Hepatocyte (in vitro differentiated cells): ENCODE data around the gene CGB1. TPM values are rescaled to one million over a fixed set of nuclear protein-coding genes. Genes with fewer than 3 reads are reported as not detected.

Experiments
- DNase-seq: peaks from one replicate; pipeline ENCODE4 v3.0.0-alpha.2; 2016; ENCODE audit warnings: low spot score
- H2AFZ ChIP-seq: fragments of 200-600 bp; sonication (generic); 2 replicates; pipeline ENCODE4 v1.6.0; 2016; ENCODE audit warnings: antibody characterized with exemption, mild to moderate bottlenecking
- H3K27ac ChIP-seq: fragments of 200-600 bp; sonication (generic); 2 replicates; pipeline ENCODE4 v1.5.1; 2016; ENCODE audit warnings: mild to moderate bottlenecking
- H3K27me3 ChIP-seq: fragments of 200-600 bp; sonication (generic); 2 replicates; pipeline ENCODE4 v1.6.1; 2016
- H3K36me3 ChIP-seq: fragments of 200-600 bp; sonication (generic); replicated peaks from 2 replicates; pipeline ENCODE4 v1.5.1; 2016; ENCODE audit warnings: low read depth; ENCODE audit not compliant: insufficient read depth
- H3K4me1 ChIP-seq: fragments of 200-600 bp; sonication (generic); 2 replicates; pipeline ENCODE4 v1.5.1; 2016; ENCODE audit warnings: mild to moderate bottlenecking, moderate library complexity; ENCODE audit not compliant: insufficient read depth
- H3K4me2 ChIP-seq: fragments of 200-600 bp; sonication (generic); 2 replicates; pipeline ENCODE4 v1.6.0; 2016
- H3K4me3 ChIP-seq: fragments of 200-600 bp; sonication (generic); 2 replicates; pipeline ENCODE4 v1.5.1; 2016; ENCODE audit warnings: mild to moderate bottlenecking
- H3K79me2 ChIP-seq: fragments of 200-600 bp; sonication (generic); 2 replicates; pipeline ENCODE4 v1.6.0; 2017; ENCODE audit warnings: mild to moderate bottlenecking
- H3K9me2 ChIP-seq: fragments of 200-600 bp; sonication (generic); replicated peaks from 2 replicates; pipeline ENCODE4 v1.6.0; 2017; ENCODE audit warnings: mild to moderate bottlenecking; ENCODE audit not compliant: insufficient read depth
- H3K9me3 ChIP-seq: fragments of 200-600 bp; sonication (generic); 2 replicates; pipeline ENCODE4 v1.5.1; 2016; ENCODE audit warnings: low read depth, mild to moderate bottlenecking
- H4K20me1 ChIP-seq: fragments of 200-600 bp; sonication (generic); 2 replicates; pipeline ENCODE4 v1.6.0; 2016; ENCODE audit warnings: mild to moderate bottlenecking; ENCODE audit not compliant: insufficient read depth, poor library complexity, severe bottlenecking
- CTCF ChIP-seq: fragments of 200-600 bp; sonication (generic); IDR thresholded peaks from 2 replicates; pipeline ENCODE4 v1.5.1; 2016; ENCODE audit warnings: antibody characterized with exemption, mild to moderate bottlenecking; ENCODE audit not compliant: poor library complexity
- EZH2 ChIP-seq: fragments of 200-600 bp; sonication (generic); IDR thresholded peaks from 2 replicates; pipeline ENCODE4 v1.6.1; 2016; ENCODE audit warnings: antibody characterized with exemption, mild to moderate bottlenecking, borderline replicate concordance
- EZH2phosphoT487 ChIP-seq: fragments of 200-600 bp; sonication (generic); IDR thresholded peaks from one replicate; pipeline ENCODE4 v1.6.1; 2018; ENCODE audit warnings: antibody characterized with exemption, mild to moderate bottlenecking, low read depth, moderate library complexity; ENCODE audit not compliant: unreplicated experiment, severe bottlenecking
- WGBS: methylation state at CpG from one replicate; pipeline ENCODE4 v1.1.6; 2016; ENCODE audit warnings: low lambda C conversion rate; ENCODE audit errors: missing lambda C conversion rate; 5-methylcytosine and 5-hydroxymethylcytosine counted together
- polyA plus RNA-seq: library from polyadenylated mRNA; unstranded; fragments of >200 nt; fragmentation: Nextera tagmentation; extraction: Ambion mirVana; gene quantifications from 2 replicates; pipeline ENCODE4 v1.2.1, GENCODE V29; 2016
- total RNA-seq: library from RNA; depleted of rRNA; stranded (reverse); fragments of >200 nt; gene quantifications from 2 replicates; pipeline ENCODE4 v1.2.3, GENCODE V29; 2014

The CGB1 gene
- total and polyA plus RNA-seq, 2 experiments from 2014 or later = 0.52 TPM; not detected in 1

- Histone ChIP-seq H3K9me2 (no peaks in the 10 kb centered on the region), H3K36me3 (no peaks in the 10 kb centered on the region), H3K4me2 (peak within 1 kb of the TSS; percentile 92), H3K4me1 (peaks cover 18% of the 10 kb centered on the region), H3K27me3 (no peaks in the 10 kb centered on the region), H3K4me3 (peak within 1 kb of the TSS; percentile 86), H3K79me2 (peaks cover 48% of the 10 kb centered on the region), H3K9me3 (no peaks in the 10 kb centered on the region), H4K20me1 (peaks cover 45% of the 10 kb centered on the region), H2AFZ (peak within 1 kb of the TSS; percentile 91), H3K27ac (peak within 1 kb of the TSS; percentile 95)
- WGBS = under 1% methylated on average over 67 of the region's 89 CpGs
- TF ChIP-seq EZH2 = no peak
- TF ChIP-seq CTCF = no peak
- no peak for TF ChIP-seq EZH2phosphoT487
- DNase-seq = peak; percentile 100
Measured at GRCh38 chr19:49085020-49085867, 48.5 kb upstream of the CGB1 start, which contains the start of gene SNRNP70. SNRNP70 (plus strand) TSS chr19:49085451; CDS start chr19:49086415, 964 bp downstream.

- H3K27me3 ChIP-seq = no peaks in the 10 kb centered on the region
- no peak for DNase-seq
- H3K9me2 ChIP-seq = no peaks in the 10 kb centered on the region
- peaks cover 38% of the 10 kb centered on the region for H4K20me1 ChIP-seq
- H2AFZ ChIP-seq = peak overlapping the region; percentile 91
- H3K9me3 ChIP-seq = no peaks in the 10 kb centered on the region
- no peak for TF ChIP-seq EZH2
- no peak for TF ChIP-seq CTCF
- TF ChIP-seq EZH2phosphoT487 = no peak
- H3K36me3 ChIP-seq = no peaks in the 10 kb centered on the region
- peak overlapping the region; percentile 81 for H3K4me2 ChIP-seq
- H3K4me1 ChIP-seq = peaks cover 18% of the 10 kb centered on the region
- WGBS = 82% methylated on average over 26 of the region's 26 CpGs
- H3K79me2 ChIP-seq = peaks cover 41% of the 10 kb centered on the region
- H3K4me3 ChIP-seq = peak overlapping the region; percentile 16
- peak overlapping the region; percentile 88 for H3K27ac ChIP-seq
Measured at GRCh38 chr19:49084206-49085019, 47.7 kb upstream of the CGB1 start.

GRCh38 chr19:49081273-49081672 is 44.6 kb upstream of the CGB1 start:
- no peak for DNase-seq
- TF ChIP-seq EZH2 = no peak
- TF ChIP-seq EZH2phosphoT487 = no peak
- no peak for TF ChIP-seq CTCF
- H3K4me3 ChIP-seq = no peak overlapping the region
- peaks cover 4% of the 10 kb centered on the region for H3K4me1 ChIP-seq
- no peaks in the 10 kb centered on the region for H3K27me3 ChIP-seq
- H2AFZ ChIP-seq = no peak overlapping the region
- peaks cover 7% of the 10 kb centered on the region for H4K20me1 ChIP-seq
- peaks cover 10% of the 10 kb centered on the region for H3K79me2 ChIP-seq
- H3K27ac ChIP-seq = no peak overlapping the region
- no peaks in the 10 kb centered on the region for H3K9me3 ChIP-seq
- H3K36me3 ChIP-seq = no peaks in the 10 kb centered on the region
- H3K9me2 ChIP-seq = no peaks in the 10 kb centered on the region
- WGBS = 87% methylated on average over 1 of the region's 1 CpG
- H3K4me2 ChIP-seq = no peak overlapping the region
